GM19467 (cell line): ENCODE measurements around the gene HECW1.
A peak's percentile ranks its signal among the peaks of the same experiment; 100 is the strongest.
"Not testable (repeated sequence)": the region's sequence is repeated elsewhere in the genome, so short reads cannot be mapped to it uniquely, and the experiment has no call there.

ENCODE experiments used
- ATAC-seq: cut with Tn5 transposase; IDR thresholded peaks from one replicate; pipeline ENCODE4 v1.9.1; 2021; ENCODE audit warnings: mild to moderate bottlenecking, moderate library complexity; ENCODE audit not compliant: unreplicated experiment

The HECW1 gene

DNA sequence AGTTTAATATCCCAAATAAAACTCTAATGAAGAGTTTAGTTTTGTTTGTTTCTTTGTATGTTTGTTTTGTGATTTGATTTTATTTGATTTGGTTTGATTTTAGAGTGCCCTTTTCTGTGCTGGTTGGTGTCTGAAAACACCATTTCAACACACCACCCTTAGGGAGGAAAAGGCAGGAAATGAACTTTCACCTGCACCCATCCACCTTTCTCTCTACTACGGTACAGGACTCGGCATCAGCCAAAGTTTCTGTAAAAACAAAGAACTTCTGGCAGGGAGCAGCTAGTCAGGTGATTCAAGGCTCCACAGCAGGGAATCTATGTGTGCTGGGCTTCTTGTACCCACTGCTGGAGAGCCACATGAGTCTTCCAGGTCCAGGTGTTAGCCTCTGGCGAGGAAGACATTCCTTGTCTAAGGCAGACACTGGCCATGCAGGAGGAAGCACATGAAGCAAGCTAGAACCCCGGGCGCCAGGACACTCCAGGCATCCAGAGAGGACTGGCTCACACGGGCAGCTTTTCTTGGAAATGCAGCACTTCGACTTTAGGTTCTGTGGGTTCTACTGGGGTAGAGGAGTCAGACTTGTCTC is 448.4 kb downstream of the HECW1 start:
- ATAC-seq: no peak

GRCh38 chr7:43562383-43562782 is 449.9 kb downstream of the HECW1 start:
- no peak for ATAC-seq

GRCh38 chr7:43565786-43566185 is 453.3 kb downstream of the HECW1 start:
- no peak for ATAC-seq

DNA sequence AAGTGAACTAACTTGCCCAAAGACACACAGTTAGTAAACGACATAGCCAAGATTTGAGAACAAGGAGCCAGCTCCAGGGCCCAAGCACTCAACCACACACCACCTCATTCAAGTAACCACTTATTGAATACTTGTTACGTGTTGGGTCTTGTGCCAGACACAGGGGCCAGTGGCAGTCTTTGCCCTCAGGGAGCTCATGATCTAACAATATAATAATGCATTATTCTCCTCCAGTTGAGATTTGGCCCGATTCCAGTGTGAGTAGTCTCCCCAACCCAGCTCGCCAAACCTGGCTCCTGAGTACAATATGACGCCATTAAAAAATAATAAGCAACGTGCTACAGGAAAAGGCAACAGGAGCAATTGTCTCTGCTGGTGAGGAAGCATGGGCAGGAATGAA is 456.1 kb downstream of the HECW1 start:
- no peak for ATAC-seq

DNA sequence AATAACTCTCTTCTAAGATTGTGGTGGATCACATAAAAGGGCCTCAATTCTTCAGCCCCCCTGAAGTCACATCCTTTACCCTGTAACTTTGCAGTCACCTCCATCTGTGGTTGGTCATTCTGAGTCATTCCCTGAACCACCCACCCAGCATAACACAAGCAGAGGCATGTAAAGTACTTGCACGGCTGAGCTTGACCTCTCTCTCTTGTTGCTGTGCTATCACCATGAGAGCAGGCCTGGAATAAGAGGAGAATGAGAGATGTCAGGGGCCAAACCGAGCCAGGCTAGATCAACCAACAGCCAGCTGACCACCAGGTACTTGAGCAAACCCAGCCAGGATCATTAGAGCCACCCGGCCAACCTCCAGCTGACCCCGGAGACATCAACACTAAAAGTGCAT is 457.0 kb downstream of the HECW1 start:
- no peak for ATAC-seq

DNA sequence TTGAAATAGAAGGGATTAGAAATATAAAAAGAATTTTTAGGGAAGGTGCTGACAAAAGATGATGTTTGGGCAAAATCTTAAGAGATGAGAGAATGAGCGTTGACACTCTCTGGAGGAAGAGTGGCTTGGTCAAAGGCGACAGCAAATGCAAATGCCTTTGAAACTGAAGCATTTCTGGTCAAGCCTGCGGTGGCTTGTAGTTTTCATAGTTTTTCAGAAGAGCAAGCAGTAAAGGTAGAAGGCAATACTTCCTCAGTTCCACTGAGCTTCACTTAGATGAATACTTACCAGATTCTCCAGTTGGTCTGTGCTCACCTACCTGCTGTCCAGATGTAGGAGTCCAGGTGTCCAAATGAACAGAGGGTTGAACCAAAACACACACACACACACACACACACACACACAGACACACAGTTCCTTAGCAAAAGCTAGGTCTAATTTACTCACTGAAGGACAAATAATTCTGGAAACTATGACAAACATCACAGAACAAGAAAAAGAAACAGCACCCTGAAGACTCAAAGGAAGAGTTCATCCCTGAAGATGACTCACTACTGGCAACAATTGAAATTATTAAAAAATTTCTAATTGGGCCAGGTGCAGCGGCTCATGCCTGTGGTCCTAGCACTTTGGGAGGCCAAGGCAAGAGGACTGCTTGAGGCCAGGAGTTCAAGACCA is 458.4 kb downstream of the HECW1 start:
- ATAC-seq: peak; percentile 74

GRCh38 chr7:43572516-43573049 is 460.1 kb downstream of the HECW1 start:
- no peak for ATAC-seq

GRCh38 chr7:43573832-43574231 is 461.4 kb downstream of the HECW1 start:
- ATAC-seq: not testable (repeated sequence)

DNA sequence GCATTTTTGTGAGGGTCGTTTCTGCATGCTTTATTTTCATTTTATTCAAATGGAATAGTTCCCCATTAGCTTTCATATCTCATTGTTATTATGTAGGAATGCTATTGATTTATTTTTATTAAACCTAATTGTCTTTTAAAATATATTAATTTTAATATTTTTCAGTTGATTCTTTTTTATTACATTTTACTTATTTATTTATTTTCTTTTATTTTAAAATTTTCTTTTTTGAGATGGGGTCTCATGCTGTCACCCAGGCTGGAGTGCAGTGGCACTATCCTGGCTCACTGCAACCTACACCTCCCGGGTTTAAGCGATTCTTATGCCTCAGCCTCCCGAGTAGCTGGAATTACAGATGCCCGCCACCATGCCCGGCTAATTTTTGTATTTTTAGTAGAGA is 463.1 kb downstream of the HECW1 start:
- ATAC-seq: no peak

DNA sequence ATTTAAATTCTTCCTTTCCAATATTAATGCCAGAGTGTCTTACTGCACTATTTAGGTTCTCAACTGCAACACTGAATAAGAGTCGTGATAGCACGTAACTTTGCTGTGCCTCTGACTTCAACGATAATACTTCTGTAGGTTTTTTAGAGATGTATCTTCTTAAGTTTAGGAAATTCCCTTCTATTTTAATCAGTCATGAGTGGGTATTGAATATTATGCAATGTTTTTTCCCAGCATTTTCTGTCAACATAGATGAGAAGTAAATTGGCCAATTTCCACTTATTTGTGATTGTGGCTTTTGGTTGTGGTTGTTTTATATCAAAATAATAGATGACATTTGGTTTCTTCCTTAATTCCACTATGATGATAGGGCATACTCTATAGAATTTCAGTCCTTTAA is 463.8 kb downstream of the HECW1 start:
- no peak for ATAC-seq

DNA sequence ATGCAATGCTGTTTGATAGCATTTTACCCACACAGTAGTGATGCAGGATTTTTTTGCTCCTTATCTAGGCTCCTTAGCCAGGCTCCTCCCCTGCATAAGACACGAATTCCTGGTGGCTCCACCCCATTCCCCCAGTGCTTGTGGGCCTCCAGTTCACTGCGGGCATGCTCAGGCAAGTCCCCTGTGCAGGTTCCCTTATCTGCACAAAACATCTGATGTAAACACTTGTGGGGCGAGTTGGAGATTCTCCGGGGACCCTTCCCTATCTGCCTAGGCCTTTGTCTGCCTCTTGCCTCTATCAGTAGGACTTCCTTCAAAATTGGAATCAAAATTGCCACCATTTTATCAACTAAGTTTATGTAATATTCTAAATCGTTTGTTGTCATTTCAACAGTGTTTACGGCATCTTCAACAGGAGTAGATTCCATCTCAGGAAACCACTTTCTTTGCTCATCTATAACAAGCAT is 465.1 kb downstream of the HECW1 start:
- no peak for ATAC-seq

DNA sequence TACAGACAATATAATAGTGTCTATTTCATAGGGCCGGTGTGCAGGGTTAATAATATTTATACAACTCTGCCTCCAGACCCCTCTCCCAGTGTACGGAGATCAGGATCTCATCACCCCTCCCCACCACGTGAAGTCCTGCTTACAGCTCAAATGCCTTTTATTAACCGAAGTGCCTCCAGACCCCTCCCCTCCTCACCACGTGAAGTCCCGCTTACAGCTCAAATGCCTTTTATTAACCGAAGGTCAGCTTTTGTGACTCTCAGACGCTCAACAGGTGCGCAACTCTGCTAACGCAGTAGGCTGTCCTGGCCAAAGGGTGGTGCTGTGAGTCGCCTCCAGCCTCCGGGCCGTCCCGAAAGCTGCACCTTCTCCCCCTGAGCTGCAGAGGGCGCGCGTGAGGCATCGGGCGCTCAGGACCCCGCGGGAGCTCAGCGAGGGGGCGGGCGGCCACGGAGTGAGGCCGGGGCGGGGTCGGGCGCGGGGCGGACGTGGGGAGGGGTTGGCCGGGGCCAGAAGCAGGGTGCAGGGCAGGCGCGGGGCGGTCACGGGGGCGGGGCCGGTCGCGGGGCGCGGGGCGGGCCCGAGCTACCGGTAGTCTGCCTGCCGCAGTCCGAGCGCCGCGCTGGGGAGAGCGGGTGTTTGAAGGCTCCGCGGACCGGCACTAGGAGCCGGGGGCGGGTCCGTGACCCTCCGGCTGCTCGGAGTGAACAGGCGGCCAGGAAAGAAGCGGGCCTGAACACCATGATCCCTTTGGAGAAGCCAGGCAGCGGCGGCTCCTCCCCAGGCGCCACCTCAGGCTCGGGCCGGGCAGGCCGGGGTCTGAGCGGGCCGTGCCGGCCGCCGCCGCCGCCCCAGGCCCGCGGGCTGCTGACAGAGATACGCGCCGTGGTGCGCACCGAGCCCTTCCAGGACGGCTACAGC is 470.3 kb downstream of the HECW1 start, which contains the start of gene STK17A:
Gene STK17A (plus strand): TSS at position 606 of the 921 bp plus-strand sequence. CDS start 136 bp downstream, at position 742.
- ATAC-seq: peak; percentile 68

DNA sequence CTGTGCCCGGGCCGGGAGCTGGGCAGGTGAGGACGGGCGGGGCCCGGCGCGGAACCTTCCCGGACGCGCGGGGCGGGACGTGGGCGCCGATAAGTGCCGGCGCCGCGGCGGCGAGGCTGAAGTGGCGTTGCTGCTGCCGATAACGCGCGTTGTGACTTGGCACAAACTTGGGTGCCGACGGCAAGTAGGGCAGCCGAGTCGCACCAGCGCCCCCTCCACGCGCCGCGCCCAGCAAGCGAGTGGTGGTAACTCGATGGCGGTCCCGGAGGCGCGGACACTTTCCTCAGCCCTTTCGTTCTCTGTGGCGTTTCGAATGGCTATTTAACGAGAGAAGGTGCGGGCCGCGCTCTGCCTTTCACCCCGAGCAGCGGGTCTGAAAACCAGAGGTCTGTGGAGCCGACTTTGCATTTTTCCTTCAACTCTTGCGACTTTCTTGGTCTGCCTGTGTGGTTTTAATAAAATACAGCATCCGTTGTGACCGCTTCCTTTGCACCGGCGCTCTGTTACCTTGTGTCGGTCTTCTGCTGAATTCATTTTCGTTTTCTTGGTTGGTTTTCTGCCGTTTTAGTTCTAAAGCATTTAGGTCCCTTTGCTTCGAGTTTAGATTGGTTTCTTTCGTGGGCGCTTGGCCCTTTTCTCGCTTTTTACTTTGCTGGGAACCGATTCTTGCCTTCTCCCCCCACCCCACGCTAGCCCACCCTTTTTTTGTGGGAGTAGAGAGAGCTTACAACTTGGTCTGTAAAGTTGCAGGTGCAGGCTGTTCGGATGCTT is 471.2 kb downstream of the HECW1 start:
- ATAC-seq: peak; percentile 8

- ATAC-seq: no peak
Observed at GRCh38 chr7:43584195-43584586, 471.7 kb downstream of the HECW1 start.

DNA sequence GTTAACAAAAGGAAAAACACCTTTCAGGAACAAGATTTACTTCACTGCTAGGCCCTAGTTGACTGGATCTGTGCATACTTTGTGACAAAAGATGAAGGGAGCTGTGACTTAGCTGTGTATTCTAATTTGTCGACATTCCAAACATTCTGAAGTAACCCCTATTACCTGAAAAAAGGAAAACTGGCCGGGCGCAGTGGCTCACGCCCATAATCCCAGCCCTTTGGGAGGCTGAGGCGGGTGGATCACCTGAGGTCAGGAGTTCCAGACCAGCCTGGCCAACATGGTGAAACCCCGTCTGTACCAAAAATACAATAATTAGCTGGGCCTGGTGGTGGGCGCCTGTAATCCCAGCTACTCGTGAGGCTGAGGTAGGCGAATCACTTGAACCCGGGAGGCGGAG is 472.3 kb downstream of the HECW1 start:
- not testable (repeated sequence) for ATAC-seq

DNA sequence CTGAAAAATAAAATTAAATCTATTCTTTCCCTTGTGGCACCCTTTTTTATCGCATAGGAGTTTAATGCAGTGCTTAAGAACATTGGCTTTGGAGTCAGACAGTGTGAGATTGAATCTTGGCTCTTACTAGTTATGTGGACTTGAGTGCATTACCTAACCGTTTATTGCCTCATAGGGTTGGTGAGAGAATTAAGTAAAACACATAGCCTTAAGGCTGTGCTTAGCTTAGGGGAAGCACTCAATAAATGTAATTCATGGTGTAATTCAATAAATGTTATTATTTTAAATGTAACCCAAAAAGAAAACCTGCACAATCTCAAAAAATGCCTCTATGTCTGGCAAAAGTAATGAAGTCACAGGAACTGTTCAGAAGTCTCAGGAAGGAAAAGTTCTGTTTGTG is 473.1 kb downstream of the HECW1 start:
- ATAC-seq: no peak

DNA sequence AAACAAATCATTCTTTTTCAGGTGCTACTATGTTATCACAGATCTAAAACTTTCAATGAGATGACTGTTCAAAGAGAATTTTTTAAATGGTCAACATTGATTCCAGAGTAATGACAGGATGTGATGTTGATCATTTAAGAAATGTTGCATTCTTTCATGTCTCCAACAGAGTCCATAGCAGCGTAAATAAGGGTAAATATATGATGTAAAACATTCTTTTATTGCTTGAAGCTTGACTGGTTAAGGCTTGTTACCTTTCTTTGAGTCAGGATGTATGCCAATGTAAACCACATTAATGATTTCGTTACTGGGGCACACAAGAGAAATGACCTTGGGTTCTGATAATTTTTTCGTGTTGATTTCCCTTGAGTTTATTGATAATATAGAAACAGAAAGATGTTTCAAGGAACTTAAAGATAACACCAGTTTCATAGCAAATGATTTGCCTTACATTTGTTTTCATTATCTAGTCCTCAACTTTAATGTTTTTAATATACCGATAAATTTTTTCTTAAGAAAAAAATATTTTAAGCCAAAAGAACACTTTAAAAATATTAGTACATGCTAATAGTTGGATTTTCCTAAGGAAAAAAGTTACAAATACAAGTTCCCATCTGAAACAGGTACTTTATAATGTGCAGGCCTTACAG is 473.9 kb downstream of the HECW1 start:
- no peak for ATAC-seq

DNA sequence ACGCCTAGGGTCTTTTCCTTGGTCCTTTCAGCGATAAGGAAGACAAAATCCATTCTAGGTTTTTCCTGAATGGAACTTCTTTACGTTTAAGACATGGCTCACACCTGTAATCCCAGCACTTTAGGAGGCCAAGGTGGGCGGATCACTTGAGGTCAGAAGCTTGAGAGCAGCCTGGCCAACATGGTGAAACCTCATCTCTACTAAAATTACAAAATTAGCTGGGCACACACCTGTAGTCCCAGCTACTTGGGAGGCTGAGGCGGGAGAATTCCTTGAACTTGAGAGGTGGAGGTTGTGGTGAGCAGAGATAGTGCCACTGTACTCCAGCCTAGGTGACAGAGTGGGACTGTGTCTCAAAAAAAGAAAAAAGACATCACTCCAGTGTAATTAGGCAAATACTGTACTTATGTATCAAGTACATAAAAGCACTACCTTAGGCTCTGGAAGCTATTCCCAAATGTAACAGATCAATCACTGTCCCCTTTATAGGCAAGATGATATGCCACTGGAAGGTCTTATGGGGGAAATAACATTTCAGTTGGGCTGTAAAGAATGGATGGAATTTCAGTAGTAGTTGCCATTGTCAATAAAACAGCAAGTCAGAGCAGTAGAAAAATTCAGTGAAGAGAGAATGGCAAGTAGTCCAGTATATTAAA is 476.2 kb downstream of the HECW1 start:
- ATAC-seq: no peak

GRCh38 chr7:43589133-43589478 is 476.7 kb downstream of the HECW1 start:
- ATAC-seq: no peak

- ATAC-seq: no peak
Observed at GRCh38 chr7:43589728-43590127, 477.3 kb downstream of the HECW1 start.
